Panc1 (cell line): ENCODE measurements around the gene PEX12. TPM values are rescaled to one million over a fixed set of nuclear protein-coding genes. Genes with fewer than 3 reads are reported as not detected.

Experiments
- ATAC-seq: fragments of 200-7000 bp; cut with Tn5 transposase; 2 replicates; pipeline ENCODE4 v1.9.1; 2020; ENCODE audit warnings: mild to moderate bottlenecking, moderate library complexity
- BruUV-seq: library from RNA; stranded (reverse); fragments of 400-500 nt; replicated peaks from 2 replicates; lab custom pipeline; 2021; lab: Mats Ljungman, UMichigan
- CTCF ChIA-PET: fragments of 300-600 bp; sonication (Branson Sonifier 250); formaldehyde crosslinking; loops from one replicate; lab custom pipeline; 2022; ENCODE audit warnings: antibody characterized with exemption; lab: Charles Lee
- POLR2A ChIA-PET: fragments of 300-600 bp; sonication (Branson Sonifier 250); formaldehyde crosslinking; loops from one replicate; lab custom pipeline; 2022; ENCODE audit warnings: antibody characterized with exemption; lab: Charles Lee
- DNase-seq: peaks from one replicate; pipeline ENCODE4 v3.0.0-alpha.2; 2010; ENCODE audit warnings: low read depth, low spot score
- H3K27ac ChIP-seq: 2 replicates; pipeline ENCODE4 v1.5.1; 2011; ENCODE audit warnings: mild to moderate bottlenecking, low read length, inconsistent platforms
- H3K27me3 ChIP-seq: fragments of 200-500 bp; sonication (Bioruptor generic); 2 replicates; pipeline ENCODE4 v1.6.0; 2014; ENCODE audit warnings: low read length, inconsistent platforms; ENCODE audit not compliant: control insufficient read depth, insufficient read depth
- H3K36me3 ChIP-seq: fragments of 200-500 bp; sonication (Bioruptor generic); 2 replicates; pipeline ENCODE4 v1.5.1; 2014; ENCODE audit warnings: inconsistent platforms, mild to moderate bottlenecking, low read length, moderate library complexity; ENCODE audit not compliant: control insufficient read depth, insufficient read depth
- H3K4me1 ChIP-seq: 2 replicates; pipeline ENCODE4 v1.5.1; 2011; ENCODE audit warnings: inconsistent platforms, mild to moderate bottlenecking, low read length, moderate library complexity; ENCODE audit not compliant: control insufficient read depth, insufficient read depth
- H3K4me3 ChIP-seq, 2 experiments: 2 replicates each; pipeline ENCODE4 v1.5.1; 2011 to 2012; ENCODE audit warnings: low read depth in 2 of 2, low read length in 2 of 2, mild to moderate bottlenecking in 2 of 2, inconsistent platforms in 1 of 2, moderate library complexity in 1 of 2
- H3K9me3 ChIP-seq: fragments of 200-500 bp; sonication (Bioruptor generic); 2 replicates; pipeline ENCODE4 v1.5.1; 2014; ENCODE audit warnings: low read depth, mild to moderate bottlenecking, inconsistent platforms, low read length, moderate library complexity; ENCODE audit not compliant: control insufficient read depth, insufficient read depth
- POLR2AphosphoS5 ChIP-seq: IDR thresholded peaks from 2 replicates; pipeline ENCODE4 v1.6.1; 2012; ENCODE audit warnings: mild to moderate bottlenecking, low read depth, low read length, moderate library complexity
- SIN3A ChIP-seq: IDR thresholded peaks from 2 replicates; pipeline ENCODE4 v1.6.1; 2012; ENCODE audit warnings: low read depth, mild to moderate bottlenecking, low read length, moderate library complexity, borderline replicate concordance; ENCODE audit not compliant: insufficient read depth
- TCF7L2 ChIP-seq: IDR thresholded peaks from 2 replicates; pipeline ENCODE4 v1.6.1; 2011; ENCODE audit warnings: mild to moderate bottlenecking, low read depth, low read length, inconsistent platforms
- in situ Hi-C: cut with HindIII; loops from 2 replicates; pipeline ENCODE4 v1.10.0; 2016; ENCODE audit warnings: low sequenced_read_pairs, low pct_unique_long_range_greater_than_20kb
- intact Hi-C: fragments of 100-400 bp; cut with micrococcal nuclease; formaldehyde crosslinking; loops from one replicate; pipeline ENCODE4 v1.10.0; 2022; ENCODE audit not compliant: unreplicated experiment
- total RNA-seq: library from RNA; stranded (reverse); gene quantifications from one replicate; pipeline ENCODE4 v1.2.1, GENCODE V29; 2021; ENCODE audit not compliant: unreplicated experiment
- TF ChIP-seq, protein P1 (sequence below): fragments of 450-650 bp; IDR thresholded peaks from 2 replicates; pipeline ENCODE4 v1.5.1; 2017; ENCODE audit warnings: mild to moderate bottlenecking
- TF ChIP-seq, protein P2 (sequence below), 2 experiments: IDR thresholded peaks; 2 replicates each; pipeline ENCODE4 v1.6.1; 2011 to 2012; ENCODE audit warnings: low read depth in 2 of 2, control low read depth in 1 of 2, low read length in 1 of 2, mild to moderate bottlenecking in 1 of 2, moderate library complexity in 1 of 2; ENCODE audit not compliant: insufficient read depth in 1 of 2

PEX12 gene
- total RNA-seq, 1 experiment from 2014 or later = 6.6 TPM

DNA sequence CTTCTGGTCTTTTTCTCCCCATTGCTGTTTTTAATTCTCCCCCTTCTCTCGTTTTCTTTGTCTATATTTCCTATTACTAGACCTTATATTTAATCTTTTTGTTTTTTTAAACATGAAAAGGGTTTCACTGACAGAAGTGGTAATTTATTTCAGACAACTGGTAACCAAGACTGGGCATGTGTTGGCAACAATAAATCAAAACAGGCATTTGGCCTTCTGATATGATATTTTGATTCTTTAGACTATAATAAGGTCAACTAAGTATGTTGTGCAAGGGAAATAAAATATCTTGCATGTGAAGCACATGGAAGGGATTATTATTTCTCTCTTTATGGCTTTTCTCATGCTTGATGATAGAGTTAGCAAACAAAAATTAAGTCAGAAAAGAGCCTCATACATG, 43.4 kb upstream of the PEX12 start:
- H3K27me3 ChIP-seq = no peaks in the 10 kb centered on the region
- no peak overlapping the region for H3K4me3 ChIP-seq
- ATAC-seq = no peak
- TF ChIP-seq SIN3A (no peak), TCF7L2 (no peak)
- TF ChIP-seq, protein P1, sequence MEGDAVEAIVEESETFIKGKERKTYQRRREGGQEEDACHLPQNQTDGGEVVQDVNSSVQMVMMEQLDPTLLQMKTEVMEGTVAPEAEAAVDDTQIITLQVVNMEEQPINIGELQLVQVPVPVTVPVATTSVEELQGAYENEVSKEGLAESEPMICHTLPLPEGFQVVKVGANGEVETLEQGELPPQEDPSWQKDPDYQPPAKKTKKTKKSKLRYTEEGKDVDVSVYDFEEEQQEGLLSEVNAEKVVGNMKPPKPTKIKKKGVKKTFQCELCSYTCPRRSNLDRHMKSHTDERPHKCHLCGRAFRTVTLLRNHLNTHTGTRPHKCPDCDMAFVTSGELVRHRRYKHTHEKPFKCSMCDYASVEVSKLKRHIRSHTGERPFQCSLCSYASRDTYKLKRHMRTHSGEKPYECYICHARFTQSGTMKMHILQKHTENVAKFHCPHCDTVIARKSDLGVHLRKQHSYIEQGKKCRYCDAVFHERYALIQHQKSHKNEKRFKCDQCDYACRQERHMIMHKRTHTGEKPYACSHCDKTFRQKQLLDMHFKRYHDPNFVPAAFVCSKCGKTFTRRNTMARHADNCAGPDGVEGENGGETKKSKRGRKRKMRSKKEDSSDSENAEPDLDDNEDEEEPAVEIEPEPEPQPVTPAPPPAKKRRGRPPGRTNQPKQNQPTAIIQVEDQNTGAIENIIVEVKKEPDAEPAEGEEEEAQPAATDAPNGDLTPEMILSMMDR = no peak
- TF ChIP-seq, protein P2, sequence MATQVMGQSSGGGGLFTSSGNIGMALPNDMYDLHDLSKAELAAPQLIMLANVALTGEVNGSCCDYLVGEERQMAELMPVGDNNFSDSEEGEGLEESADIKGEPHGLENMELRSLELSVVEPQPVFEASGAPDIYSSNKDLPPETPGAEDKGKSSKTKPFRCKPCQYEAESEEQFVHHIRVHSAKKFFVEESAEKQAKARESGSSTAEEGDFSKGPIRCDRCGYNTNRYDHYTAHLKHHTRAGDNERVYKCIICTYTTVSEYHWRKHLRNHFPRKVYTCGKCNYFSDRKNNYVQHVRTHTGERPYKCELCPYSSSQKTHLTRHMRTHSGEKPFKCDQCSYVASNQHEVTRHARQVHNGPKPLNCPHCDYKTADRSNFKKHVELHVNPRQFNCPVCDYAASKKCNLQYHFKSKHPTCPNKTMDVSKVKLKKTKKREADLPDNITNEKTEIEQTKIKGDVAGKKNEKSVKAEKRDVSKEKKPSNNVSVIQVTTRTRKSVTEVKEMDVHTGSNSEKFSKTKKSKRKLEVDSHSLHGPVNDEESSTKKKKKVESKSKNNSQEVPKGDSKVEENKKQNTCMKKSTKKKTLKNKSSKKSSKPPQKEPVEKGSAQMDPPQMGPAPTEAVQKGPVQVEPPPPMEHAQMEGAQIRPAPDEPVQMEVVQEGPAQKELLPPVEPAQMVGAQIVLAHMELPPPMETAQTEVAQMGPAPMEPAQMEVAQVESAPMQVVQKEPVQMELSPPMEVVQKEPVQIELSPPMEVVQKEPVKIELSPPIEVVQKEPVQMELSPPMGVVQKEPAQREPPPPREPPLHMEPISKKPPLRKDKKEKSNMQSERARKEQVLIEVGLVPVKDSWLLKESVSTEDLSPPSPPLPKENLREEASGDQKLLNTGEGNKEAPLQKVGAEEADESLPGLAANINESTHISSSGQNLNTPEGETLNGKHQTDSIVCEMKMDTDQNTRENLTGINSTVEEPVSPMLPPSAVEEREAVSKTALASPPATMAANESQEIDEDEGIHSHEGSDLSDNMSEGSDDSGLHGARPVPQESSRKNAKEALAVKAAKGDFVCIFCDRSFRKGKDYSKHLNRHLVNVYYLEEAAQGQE (IDR thresholded peaks at IDR 0.05; ENCODE audit: insufficient read depth in 1 of 2, low read depth in 2 of 2, low read length in 1 of 2) = no peak
- H3K9me3 ChIP-seq = no peaks in the 10 kb centered on the region
- peaks cover 55% of the 10 kb centered on the region for H3K36me3 ChIP-seq
- no TSS peak for BruUV-seq
- 0 out of 2 replicates have a peak, but pooled peaks cover 4% of the 10 kb centered on the region for H3K4me1 ChIP-seq
- no peak overlapping the region for H3K27ac ChIP-seq
- in situ Hi-C loops (no loop called here), intact Hi-C loops (no loop called here)
- CTCF ChIA-PET = no interaction called here
- no peak for DNase-seq
- POLR2A ChIA-PET = no interaction called here

DNA sequence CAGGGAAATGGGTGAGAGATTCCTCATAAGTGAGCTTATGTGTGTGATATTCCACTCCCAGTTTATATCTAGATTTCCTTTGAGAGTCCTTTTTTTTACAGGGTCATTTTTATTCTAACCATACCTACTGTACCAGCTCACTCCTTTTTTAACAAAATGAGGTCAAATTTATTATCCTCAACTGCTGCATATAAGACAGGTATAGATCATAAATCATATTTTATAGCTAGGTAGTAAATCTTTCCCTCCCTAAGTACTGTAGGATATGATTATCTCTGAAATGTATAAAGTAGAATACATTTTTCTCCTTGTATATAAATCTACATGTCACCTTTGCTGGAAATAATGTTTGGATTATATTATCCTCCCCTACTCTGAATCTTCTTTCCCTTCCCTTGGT, 40.3 kb upstream of the PEX12 start:
- Histone ChIP-seq H3K36me3 (peaks cover 41% of the 10 kb centered on the region), H3K27ac (no peak overlapping the region), H3K4me1 (0 out of 2 replicates have a peak, but pooled peaks cover 4% of the 10 kb centered on the region), H3K4me3 (no peak overlapping the region), H3K27me3 (no peaks in the 10 kb centered on the region), H3K9me3 (no peaks in the 10 kb centered on the region)
- intact Hi-C loops = loop anchor here (10.0 kb wide), 1 partner anchor 46 kb away; no protein-coding TSS in a partner anchor
- in situ Hi-C loops = no loop called here
- TF ChIP-seq, protein P2 (IDR thresholded peaks at IDR 0.05; ENCODE audit: insufficient read depth in 1 of 2, low read depth in 2 of 2, low read length in 1 of 2) = no peak
- TF ChIP-seq, protein P1 = no peak
- TF ChIP-seq POLR2AphosphoS5 = no peak
- no peak for TF ChIP-seq TCF7L2
- TF ChIP-seq SIN3A = no peak
- CTCF ChIA-PET = no interaction called here
- no TSS peak for BruUV-seq
- no peak for DNase-seq
- no peak for ATAC-seq
- POLR2A ChIA-PET = interaction anchor here (0.6 kb wide), 1 partner anchor 27 kb away, joined by 6 read pairs; no protein-coding TSS in a partner anchor
